ENCODE measurements around the gene PCLAF. TPM values are rescaled to one million over a fixed set of nuclear protein-coding genes. Genes with fewer than 3 reads are reported as not detected.
"Not testable (repeated sequence)": the region's sequence is repeated elsewhere in the genome, so short reads cannot be mapped to it uniquely, and the experiment has no call there.

Gene PCLAF
- total and polyA plus RNA-seq, 2 of the 4 experiments (the other 2 are of a cell fraction), result 12.9 to 60.5 TPM

DNA sequence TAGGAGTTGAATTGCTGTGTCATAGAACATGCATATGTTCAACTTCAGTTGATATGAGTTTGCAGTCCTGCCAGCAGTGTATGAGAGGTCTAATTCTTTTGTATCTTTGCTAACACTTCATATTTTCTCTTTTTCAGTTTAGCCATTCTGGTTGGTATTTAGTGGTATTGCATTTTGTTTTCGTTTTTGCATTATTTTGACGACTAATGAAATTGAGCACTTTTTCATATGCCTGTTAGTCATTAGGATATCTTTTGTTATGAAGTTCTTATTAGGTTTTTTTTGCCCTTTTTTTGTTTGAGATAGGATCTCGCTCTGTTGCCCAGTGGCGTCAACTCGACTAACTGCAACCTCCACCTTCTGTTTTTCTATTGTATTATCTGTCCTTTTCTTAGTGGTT is 15.5 kb upstream of the PCLAF start:
- Histone ChIP-seq H4K8ac (ENCODE audit: low read depth in 2 of 2, low read length in 2 of 2) (no peak overlapping the region), H4K91ac (ENCODE audit: insufficient read depth, low read depth, low read length) (no peak overlapping the region), H2BK5ac (ENCODE audit: low read depth, low read length, poor library complexity, severe bottlenecking) (no peak overlapping the region), H3K27me3 (ENCODE audit: control insufficient read depth, insufficient read depth, low read length) (no peaks in the 10 kb centered on the region), H3K56ac (ENCODE audit: extremely low read depth, insufficient read depth, low read length) (no peak overlapping the region), H3K4me3 (ENCODE audit: insufficient read depth, low read depth, low read length) (no peak overlapping the region), H3K9me1 (ENCODE audit: insufficient read depth, low read length) (0 out of 2 replicates have a peak, but pooled peaks cover 3% of the 10 kb centered on the region), H2BK20ac (ENCODE audit: low read depth, low read length) (no peak overlapping the region), H3K36me3 (ENCODE audit: control insufficient read depth, insufficient read depth, low read length) (peaks cover 40% of the 10 kb centered on the region), H3K23ac (ENCODE audit: low read depth, low read length) (no peak overlapping the region), H2AK5ac (ENCODE audit: low read depth, low read length) (no peak overlapping the region), H2AFZ (replicated peaks; ENCODE audit: low read length, poor library complexity) (no peak overlapping the region), H2BK15ac (ENCODE audit: low read depth, low read length) (no peak overlapping the region), H4K5ac (ENCODE audit: low read depth, low read length) (no peak overlapping the region), H4K20me1 (ENCODE audit: insufficient read depth, low read length) (no peaks in the 10 kb centered on the region; the same call in 1 of the 2 replicates), H3K4me1 (ENCODE audit: control insufficient read depth, insufficient read depth, low read length) (no peaks in the 10 kb centered on the region), H3K27ac (ENCODE audit: insufficient read depth, low read length) (no peak overlapping the region), H3K79me1 (ENCODE audit: low read depth in 1 of 2, low read length in 2 of 2) (peaks cover 8% of the 10 kb centered on the region in 2 experiments), H3K14ac (replicated peaks; ENCODE audit: low read depth, low read length) (no peak overlapping the region), H2AK9ac (replicated peaks; ENCODE audit: low read depth, low read length, poor library complexity) (no peak overlapping the region), H2BK120ac (ENCODE audit: low read depth, low read length) (no peak overlapping the region), H3K9me3 (ENCODE audit: control insufficient read depth, insufficient read depth, low read length) (no peaks in the 10 kb centered on the region), H3K18ac (ENCODE audit: low read depth, low read length) (no peak overlapping the region), H3K9ac (ENCODE audit: low read depth, low read length) (no peak overlapping the region), H3K4me2 (ENCODE audit: low read depth, low read length) (no peak overlapping the region), H3K4ac (ENCODE audit: low read depth, low read length) (no peak overlapping the region)
- ATAC-seq (ENCODE audit: low read depth), result no peak
- no TSS peak for BruUV-seq (replicated peaks)
- ChIA-PET POLR2A (ENCODE audit: unreplicated experiment) (no interaction called here), CTCF (interaction anchor here (0.6 kb wide), 1 partner anchor 20 kb away, joined by 6 read pairs; no protein-coding TSS in a partner anchor)
- in situ Hi-C loops (cut with MboI; ENCODE audit: low sequenced_read_pairs) (no loop called here), intact Hi-C loops (cut with micrococcal nuclease) (no loop called here), dilution Hi-C loops (cut with HindIII; ENCODE audit: low sequenced_read_pairs, unreplicated experiment) (no loop called here)
- no CpG with 5 or more reads among the region's 5 CpGs for WGBS, 2 experiments (ENCODE audit: extremely low coverage in 2 of 2, insufficient read length in 1 of 2)
- TF ChIP-seq MAFK (IDR thresholded peaks at IDR 0.05; ENCODE audit: low read depth, low read length) (peak; percentile 11; the same call in 1 of the 2 replicates), MXI1 (IDR thresholded peaks at IDR 0.05; ENCODE audit: borderline replicate concordance, low read depth, low read length) (no peak)
- DNase-seq, result no peak

DNA sequence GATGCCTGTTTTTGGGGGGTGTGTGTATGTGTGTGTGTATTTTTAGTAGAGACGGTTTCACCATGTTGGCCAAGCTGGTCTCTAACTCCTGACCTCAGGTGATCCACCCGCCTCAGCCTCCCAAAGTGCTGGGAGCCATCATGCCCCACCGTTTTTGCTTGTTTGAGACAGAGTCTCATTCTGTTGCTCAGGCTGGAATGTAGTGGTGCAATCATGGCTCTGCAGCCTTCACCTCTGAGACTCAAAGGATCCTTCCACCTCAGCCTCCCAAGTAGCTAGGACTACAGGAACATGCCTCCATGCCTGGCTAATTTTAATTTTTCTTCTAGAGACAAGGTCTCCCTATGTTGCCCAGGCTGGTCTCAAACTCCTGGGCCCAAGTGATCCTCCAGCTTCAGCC is 11.2 kb upstream of the PCLAF start:
- H3K23ac ChIP-seq (ENCODE audit: low read depth, low read length); H3K9ac ChIP-seq (ENCODE audit: low read depth, low read length); ATAC-seq (ENCODE audit: low read depth); CTCF ChIA-PET; H2BK5ac ChIP-seq (ENCODE audit: low read depth, low read length, poor library complexity, severe bottlenecking); H3K9me1 ChIP-seq (ENCODE audit: insufficient read depth, low read length); dilution Hi-C loops (cut with HindIII; ENCODE audit: low sequenced_read_pairs, unreplicated experiment); H3K14ac ChIP-seq (replicated peaks; ENCODE audit: low read depth, low read length); H4K8ac ChIP-seq (ENCODE audit: low read depth in 2 of 2, low read length in 2 of 2); H3K18ac ChIP-seq (ENCODE audit: low read depth, low read length); H3K4me3 ChIP-seq (ENCODE audit: insufficient read depth, low read depth, low read length); H2AK5ac ChIP-seq (ENCODE audit: low read depth, low read length); H3K27ac ChIP-seq (ENCODE audit: insufficient read depth, low read length); POLR2A ChIA-PET (ENCODE audit: unreplicated experiment); H2BK15ac ChIP-seq (ENCODE audit: low read depth, low read length); H2BK120ac ChIP-seq (ENCODE audit: low read depth, low read length); H2BK20ac ChIP-seq (ENCODE audit: low read depth, low read length); H2AFZ ChIP-seq (replicated peaks; ENCODE audit: low read length, poor library complexity); H2AK9ac ChIP-seq (replicated peaks; ENCODE audit: low read depth, low read length, poor library complexity); H3K56ac ChIP-seq (ENCODE audit: extremely low read depth, insufficient read depth, low read length); H3K4me1 ChIP-seq (ENCODE audit: control insufficient read depth, insufficient read depth, low read length); H4K91ac ChIP-seq (ENCODE audit: insufficient read depth, low read depth, low read length); H4K20me1 ChIP-seq (ENCODE audit: insufficient read depth, low read length); H3K4me2 ChIP-seq (ENCODE audit: low read depth, low read length); intact Hi-C loops (cut with micrococcal nuclease); H3K9me3 ChIP-seq (ENCODE audit: control insufficient read depth, insufficient read depth, low read length); H3K27me3 ChIP-seq (ENCODE audit: control insufficient read depth, insufficient read depth, low read length); H3K4ac ChIP-seq (ENCODE audit: low read depth, low read length); BruUV-seq (replicated peaks); DNase-seq; in situ Hi-C loops (cut with MboI; ENCODE audit: low sequenced_read_pairs); H4K5ac ChIP-seq (ENCODE audit: low read depth, low read length): not testable (repeated sequence)
- WGBS, 2 experiments (ENCODE audit: extremely low coverage in 2 of 2, insufficient read length in 1 of 2), result 100% methylated on average over 1 of the region's 3 CpGs; no CpG with 5 or more reads in 1 of the 2 experiments
- H3K79me1 ChIP-seq (ENCODE audit: low read depth in 1 of 2, low read length in 2 of 2), result peaks cover 12 to 31% of the 10 kb centered on the region in 2 experiments
- H3K36me3 ChIP-seq (ENCODE audit: control insufficient read depth, insufficient read depth, low read length), result peaks cover 16% of the 10 kb centered on the region
